Measurements from ENCODE around the gene LRIT3.

DNA sequence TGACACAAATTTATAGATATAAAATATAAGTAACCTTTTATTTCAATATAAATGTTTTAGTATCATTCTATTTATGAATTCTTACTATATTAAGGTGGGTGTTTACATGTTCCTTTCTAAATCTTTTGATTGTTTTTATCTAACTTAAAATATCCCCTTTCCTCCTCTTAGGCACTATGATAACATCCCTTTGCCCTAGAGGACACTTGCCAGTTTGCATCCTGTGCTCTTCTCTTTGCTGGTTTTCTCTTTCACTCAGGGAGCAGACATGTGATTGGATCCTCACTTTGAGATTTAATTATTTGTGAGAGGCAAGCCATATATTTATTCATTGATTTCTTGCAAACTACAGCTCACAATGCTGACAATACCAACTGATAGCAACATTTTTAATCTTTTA is 16.2 kb downstream of the LRIT3 start:
- no peak for TF ChIP-seq BCL11A (IDR thresholded peaks at IDR 0.05; ENCODE audit: low read depth in 2 of 2, low read length in 2 of 2)
- TF ChIP-seq SP2 (IDR thresholded peaks at IDR 0.05; ENCODE audit: low read length) = no peak
- no peak for TF ChIP-seq SP1 (IDR thresholded peaks at IDR 0.05; ENCODE audit: low read depth, low read length)

Data from H1 (cell line).